Astrocyte (in vitro differentiated cells and primary cell): Measurements from ENCODE around the gene DMP1. TPM values are rescaled to one million over a fixed set of nuclear protein-coding genes. Genes with fewer than 3 reads are reported as not detected.

Experiments used
- DNase-seq: peaks from one replicate; pipeline ENCODE4 v3.0.0-alpha.2; 2010; ENCODE audit warnings: low read depth
- FAIRE-seq: peaks from 2 replicates; lab custom pipeline; 2011; peaks lifted over from hg19 to GRCh38; lab: Jason Lieb, UNC
- H2AFZ ChIP-seq: 2 replicates; pipeline ENCODE4 v1.6.0; 2012; ENCODE audit warnings: low read depth, low read length, inconsistent platforms
- H3K27ac ChIP-seq: 2 replicates; pipeline ENCODE4 v1.5.1; 2011; ENCODE audit warnings: low read depth, low read length, inconsistent platforms
- H3K27me3 ChIP-seq: 2 replicates; pipeline ENCODE4 v1.6.0; 2011; ENCODE audit warnings: low read length, inconsistent platforms; ENCODE audit not compliant: insufficient read depth
- H3K36me3 ChIP-seq: 2 replicates; pipeline ENCODE4 v1.5.1; 2011; ENCODE audit warnings: low read length, inconsistent platforms; ENCODE audit not compliant: insufficient read depth
- H3K4me1 ChIP-seq: 2 replicates; pipeline ENCODE4 v1.5.1; 2011; ENCODE audit warnings: low read length, inconsistent platforms; ENCODE audit not compliant: insufficient read depth
- H3K4me2 ChIP-seq: 2 replicates; pipeline ENCODE4 v1.6.0; 2012; ENCODE audit warnings: low read length, inconsistent platforms
- H3K4me3 ChIP-seq: 2 replicates; pipeline ENCODE4 v1.5.1; 2011; ENCODE audit warnings: low read depth, mild to moderate bottlenecking, low read length, inconsistent platforms; ENCODE audit not compliant: insufficient read depth
- H3K79me2 ChIP-seq: 2 replicates; pipeline ENCODE4 v1.6.0; 2012; ENCODE audit warnings: mild to moderate bottlenecking, low read length, inconsistent platforms; ENCODE audit not compliant: insufficient read depth
- H3K9ac ChIP-seq: 2 replicates; pipeline ENCODE4 v1.6.0; 2012; ENCODE audit warnings: mild to moderate bottlenecking, low read length, inconsistent platforms
- H3K9me3 ChIP-seq: 2 replicates; pipeline ENCODE4 v1.5.1; 2012; ENCODE audit warnings: low read depth, mild to moderate bottlenecking, low read length, inconsistent platforms; ENCODE audit not compliant: insufficient read depth
- H4K20me1 ChIP-seq: 2 replicates; pipeline ENCODE4 v1.6.0; 2012; ENCODE audit warnings: low read length, inconsistent platforms; ENCODE audit not compliant: insufficient read depth
- H3K27ac Mint-ChIP-seq: one replicate; pipeline ENCODE4 v1.8.0; 2021; ENCODE audit warnings: mild to moderate bottlenecking, mixed read lengths; ENCODE audit not compliant: unreplicated experiment
- H3K27me3 Mint-ChIP-seq: one replicate; pipeline ENCODE4 v1.8.0; 2021; ENCODE audit warnings: low read depth, mixed read lengths; ENCODE audit not compliant: unreplicated experiment
- H3K36me3 Mint-ChIP-seq: one replicate; pipeline ENCODE4 v1.8.0; 2021; ENCODE audit warnings: low read depth, mixed read lengths; ENCODE audit not compliant: unreplicated experiment
- H3K4me1 Mint-ChIP-seq: one replicate; pipeline ENCODE4 v1.8.0; 2021; ENCODE audit warnings: low read depth, mixed read lengths; ENCODE audit not compliant: unreplicated experiment
- H3K4me3 Mint-ChIP-seq: one replicate; pipeline ENCODE4 v1.8.0; 2021; ENCODE audit warnings: mild to moderate bottlenecking, moderate library complexity, mixed read lengths; ENCODE audit not compliant: unreplicated experiment
- H3K9me3 Mint-ChIP-seq: one replicate; pipeline ENCODE4 v1.8.0; 2021; ENCODE audit warnings: mild to moderate bottlenecking, mixed read lengths; ENCODE audit not compliant: unreplicated experiment
- CTCF ChIP-seq: IDR thresholded peaks from 2 replicates; pipeline ENCODE4 v1.5.1; 2011; ENCODE audit warnings: low read depth, mild to moderate bottlenecking, inconsistent platforms, low read length, moderate library complexity; ENCODE audit not compliant: insufficient read depth
- EZH2 ChIP-seq: IDR thresholded peaks from 2 replicates; pipeline ENCODE4 v1.6.1; 2012; ENCODE audit warnings: mild to moderate bottlenecking, low read length, inconsistent platforms; ENCODE audit not compliant: insufficient read depth
- total RNA-seq: library from RNA; stranded (reverse); gene quantifications from 2 replicates; pipeline ENCODE4 v1.2.1, GENCODE V29; 2021

Gene DMP1
- total RNA-seq, 1 donor from 2014 or later, result 0.11 TPM

- Histone ChIP-seq H3K27ac (no peak overlapping the region), H4K20me1 (no peaks in the 10 kb centered on the region), H2AFZ (no peak overlapping the region), H3K9me3 (no peaks in the 10 kb centered on the region), H3K79me2 (no peaks in the 10 kb centered on the region), H3K4me3 (no peak overlapping the region), H3K27me3 (no peaks in the 10 kb centered on the region), H3K4me1 (peaks cover 15% of the 10 kb centered on the region), H3K4me2 (no peak overlapping the region), H3K9ac (no peak overlapping the region), H3K36me3 (no peaks in the 10 kb centered on the region)
- DNase-seq (no peak), FAIRE-seq (no peak)
- Mint-ChIP-seq H3K4me3 (no peak overlapping the region), H3K4me1 (peaks cover 14% of the 10 kb centered on the region), H3K27me3 (no peaks in the 10 kb centered on the region), H3K27ac (no peak overlapping the region), H3K36me3 (no peaks in the 10 kb centered on the region), H3K9me3 (peaks cover 4% of the 10 kb centered on the region)
- TF ChIP-seq CTCF (no peak), EZH2 (no peak)
Measured at GRCh38 chr4:87662871-87663270, 12.8 kb downstream of the DMP1 start.

GRCh38 chr4:87669373-87669772, 19.3 kb downstream of the DMP1 start:
- no peak overlapping the region for H3K4me3 Mint-ChIP-seq
- H3K9me3 Mint-ChIP-seq, result peaks cover 22% of the 10 kb centered on the region
- Histone ChIP-seq H3K36me3 (no peaks in the 10 kb centered on the region), H2AFZ (no peak overlapping the region), H3K4me1 (no peaks in the 10 kb centered on the region), H3K27ac (no peak overlapping the region), H3K4me2 (no peak overlapping the region), H3K9ac (no peak overlapping the region), H3K79me2 (no peaks in the 10 kb centered on the region), H3K9me3 (no peaks in the 10 kb centered on the region), H4K20me1 (no peaks in the 10 kb centered on the region), H3K27me3 (no peaks in the 10 kb centered on the region), H3K4me3 (no peak overlapping the region)
- no peaks in the 10 kb centered on the region for H3K27me3 Mint-ChIP-seq
- H3K27ac Mint-ChIP-seq, result no peak overlapping the region
- FAIRE-seq (no peak), DNase-seq (no peak)
- no peaks in the 10 kb centered on the region for H3K4me1 Mint-ChIP-seq
- TF ChIP-seq EZH2 (no peak), CTCF (no peak)
- H3K36me3 Mint-ChIP-seq, result peaks cover 3% of the 10 kb centered on the region

- H3K9me3 Mint-ChIP-seq, result peaks cover 10% of the 10 kb centered on the region
- H3K27me3 Mint-ChIP-seq, result no peaks in the 10 kb centered on the region
- no peak for TF ChIP-seq EZH2
- no peak for TF ChIP-seq CTCF
- H3K4me1 Mint-ChIP-seq, result no peaks in the 10 kb centered on the region
- H3K4me3 Mint-ChIP-seq, result no peak overlapping the region
- Histone ChIP-seq H2AFZ (no peak overlapping the region), H3K4me3 (no peak overlapping the region), H3K27ac (no peak overlapping the region), H3K9me3 (no peaks in the 10 kb centered on the region), H3K4me1 (no peaks in the 10 kb centered on the region), H3K4me2 (no peak overlapping the region), H4K20me1 (no peaks in the 10 kb centered on the region), H3K27me3 (no peaks in the 10 kb centered on the region), H3K36me3 (no peaks in the 10 kb centered on the region), H3K79me2 (no peaks in the 10 kb centered on the region), H3K9ac (no peak overlapping the region)
- no peak for FAIRE-seq
- H3K27ac Mint-ChIP-seq, result no peak overlapping the region
- no peaks in the 10 kb centered on the region for H3K36me3 Mint-ChIP-seq
- DNase-seq, result no peak
Measured at GRCh38 chr4:87677731-87678130, 27.7 kb downstream of the DMP1 start.
